HG03354 (cell line): ENCODE results near the gene CAMK1.
"Not testable (repeated sequence)": the region's sequence is repeated elsewhere in the genome, so short reads cannot be mapped to it uniquely, and the experiment has no call there.

Experiments
- ATAC-seq: cut with Tn5 transposase; IDR thresholded peaks from one replicate; pipeline ENCODE4 v1.9.1; 2021; ENCODE audit warnings: mild to moderate bottlenecking; ENCODE audit not compliant: unreplicated experiment, poor library complexity, severe bottlenecking

Gene CAMK1

GRCh38 chr3:9778143-9779074 is 8.7 kb upstream of the CAMK1 start:
- ATAC-seq = no peak

GRCh38 chr3:9777694-9778021 is 7.9 kb upstream of the CAMK1 start:
- no peak for ATAC-seq

GRCh38 chr3:9776896-9777693 is 7.3 kb upstream of the CAMK1 start:
- no peak for ATAC-seq

- ATAC-seq = not testable (repeated sequence)
Observed at GRCh38 chr3:9771007-9771406, 1.3 kb upstream of the CAMK1 start.

GRCh38 chr3:9770276-9770812 is 597 bp upstream of the CAMK1 start:
- no peak for ATAC-seq

- ATAC-seq = no peak
Observed at GRCh38 chr3:9769012-9769411, 735 bp downstream of the CAMK1 start.

GRCh38 chr3:9768141-9768775 is 1.5 kb downstream of the CAMK1 start:
- no peak for ATAC-seq

GRCh38 chr3:9767418-9767817 is 2.3 kb downstream of the CAMK1 start:
- ATAC-seq = no peak

- no peak for ATAC-seq
Observed at GRCh38 chr3:9765865-9766264, 3.9 kb downstream of the CAMK1 start.

GRCh38 chr3:9762871-9763270 is 6.9 kb downstream of the CAMK1 start:
- ATAC-seq = no peak

GRCh38 chr3:9761919-9762318 is 7.8 kb downstream of the CAMK1 start:
- ATAC-seq = no peak

- no peak for ATAC-seq
Observed at GRCh38 chr3:9760779-9761505, 8.8 kb downstream of the CAMK1 start.

- ATAC-seq = no peak
Observed at GRCh38 chr3:9757427-9757826, 12.3 kb downstream of the CAMK1 start.

GRCh38 chr3:9754678-9755077 is 15.1 kb downstream of the CAMK1 start:
- no peak for ATAC-seq

GRCh38 chr3:9750556-9751411 is 19.0 kb downstream of the CAMK1 start:
- no peak for ATAC-seq

- ATAC-seq = peak; percentile 92
Observed at GRCh38 chr3:9749645-9750555, 19.8 kb downstream of the CAMK1 start, which contains the start of gene OGG1. OGG1 (plus strand) TSS chr3:9749952; CDS start chr3:9750287, 335 bp downstream.

- no peak for ATAC-seq
Observed at GRCh38 chr3:9749296-9749644, 20.5 kb downstream of the CAMK1 start.

GRCh38 chr3:9748031-9748430 is 21.7 kb downstream of the CAMK1 start:
- ATAC-seq = no peak
